GM18868 (cell line): ENCODE data around the gene GPR45.

Experiments
- ATAC-seq: cut with Tn5 transposase; IDR thresholded peaks from one replicate; pipeline ENCODE4 v1.9.1; 2021; ENCODE audit warnings: mild to moderate bottlenecking, moderate library complexity; ENCODE audit not compliant: unreplicated experiment

Gene GPR45

GRCh38 chr2:105254531-105255210 is 13.1 kb downstream of the GPR45 start:
- ATAC-seq: no peak

GRCh38 chr2:105255979-105256378 is 14.4 kb downstream of the GPR45 start:
- ATAC-seq: no peak

- no peak for ATAC-seq
Observed at GRCh38 chr2:105256431-105257047, 15.0 kb downstream of the GPR45 start.

- ATAC-seq: no peak
Observed at GRCh38 chr2:105257981-105258380, 16.4 kb downstream of the GPR45 start.

GRCh38 chr2:105258835-105259350 is 17.4 kb downstream of the GPR45 start:
- no peak for ATAC-seq

GRCh38 chr2:105261061-105261460 is 19.5 kb downstream of the GPR45 start:
- no peak for ATAC-seq

- ATAC-seq: no peak
Observed at GRCh38 chr2:105262651-105263091, 21.1 kb downstream of the GPR45 start.

- no peak for ATAC-seq
Observed at GRCh38 chr2:105269426-105269825, 27.9 kb downstream of the GPR45 start.

GRCh38 chr2:105271393-105272045 is 30.0 kb downstream of the GPR45 start:
- no peak for ATAC-seq

- no peak for ATAC-seq
Observed at GRCh38 chr2:105272176-105272575, 30.6 kb downstream of the GPR45 start.

- no peak for ATAC-seq
Observed at GRCh38 chr2:105274046-105274445, 32.5 kb downstream of the GPR45 start.

- ATAC-seq: no peak
Observed at GRCh38 chr2:105278654-105279053, 37.1 kb downstream of the GPR45 start.

GRCh38 chr2:105279126-105279525 is 37.6 kb downstream of the GPR45 start:
- ATAC-seq: no peak

GRCh38 chr2:105280281-105280680 is 38.7 kb downstream of the GPR45 start:
- ATAC-seq: no peak

- ATAC-seq: no peak
Observed at GRCh38 chr2:105283532-105283931, 42.0 kb downstream of the GPR45 start.

- ATAC-seq: no peak
Observed at GRCh38 chr2:105287692-105288091, 46.1 kb downstream of the GPR45 start.

GRCh38 chr2:105288133-105288532 is 46.6 kb downstream of the GPR45 start:
- no peak for ATAC-seq

- no peak for ATAC-seq
Observed at GRCh38 chr2:105290981-105291660, 49.6 kb downstream of the GPR45 start.

- ATAC-seq: no peak
Observed at GRCh38 chr2:105291981-105292380, 50.4 kb downstream of the GPR45 start.
